HuH-7 (cell line): ENCODE measurements around the gene SRC.

ENCODE experiments used
- DNase-seq: peaks from one replicate; pipeline ENCODE4 v3.0.0; 2011; ENCODE audit warnings: low spot score

SRC gene

DNA sequence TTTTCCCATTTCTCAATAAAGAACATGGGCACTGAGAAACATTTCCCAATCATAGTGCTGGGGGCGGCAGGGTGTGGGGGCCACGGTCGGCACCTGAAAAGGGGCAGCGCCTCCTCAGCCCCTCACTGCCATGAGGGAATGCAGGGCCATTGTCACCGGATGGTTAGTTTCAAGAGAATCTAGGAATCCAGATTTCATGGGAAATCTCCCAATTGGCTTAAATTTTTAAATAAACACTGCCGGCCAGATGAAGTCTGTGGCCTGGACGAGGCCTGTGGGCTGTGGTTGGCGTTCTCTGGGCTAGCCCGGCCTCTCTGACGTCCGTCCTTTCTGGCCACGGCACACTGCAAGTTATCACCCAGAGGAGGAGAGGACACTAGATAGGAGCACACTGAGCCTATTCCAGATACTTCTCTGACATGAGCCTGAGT lies 30.9 kb upstream of the SRC start:
- DNase-seq = no peak

DNA sequence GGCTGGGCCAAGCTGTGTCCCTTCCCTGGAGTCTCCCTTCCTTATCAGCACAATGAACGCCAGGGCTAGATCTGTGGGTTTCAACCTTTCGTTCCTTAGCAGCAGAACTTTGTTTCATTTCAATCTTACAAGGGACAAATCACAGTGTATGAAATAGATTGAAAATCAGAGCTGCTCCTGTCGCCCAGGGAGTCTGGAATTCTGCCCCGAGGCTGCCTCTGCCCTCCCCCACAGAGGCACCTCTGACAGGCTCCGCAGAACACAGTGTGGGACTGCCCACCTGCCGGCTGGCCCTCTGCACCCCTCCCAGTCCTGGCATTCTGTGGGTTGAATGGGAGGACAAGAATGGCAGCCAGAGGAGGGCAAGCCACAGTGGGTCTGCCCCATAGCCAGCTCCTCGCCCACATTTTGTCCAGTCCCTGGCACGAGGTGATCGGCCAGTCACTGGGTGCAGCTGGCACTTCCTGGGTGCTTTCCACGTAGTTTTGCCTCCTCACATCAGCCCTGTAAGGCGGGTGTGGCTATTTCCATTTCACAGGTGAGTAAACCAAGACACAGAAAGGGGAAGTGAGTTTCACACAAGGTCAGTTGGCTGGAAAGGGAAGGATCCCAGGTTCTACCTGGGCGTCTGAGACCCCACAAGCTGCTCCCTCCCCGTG lies 30.4 kb upstream of the SRC start:
- DNase-seq = no peak

DNA sequence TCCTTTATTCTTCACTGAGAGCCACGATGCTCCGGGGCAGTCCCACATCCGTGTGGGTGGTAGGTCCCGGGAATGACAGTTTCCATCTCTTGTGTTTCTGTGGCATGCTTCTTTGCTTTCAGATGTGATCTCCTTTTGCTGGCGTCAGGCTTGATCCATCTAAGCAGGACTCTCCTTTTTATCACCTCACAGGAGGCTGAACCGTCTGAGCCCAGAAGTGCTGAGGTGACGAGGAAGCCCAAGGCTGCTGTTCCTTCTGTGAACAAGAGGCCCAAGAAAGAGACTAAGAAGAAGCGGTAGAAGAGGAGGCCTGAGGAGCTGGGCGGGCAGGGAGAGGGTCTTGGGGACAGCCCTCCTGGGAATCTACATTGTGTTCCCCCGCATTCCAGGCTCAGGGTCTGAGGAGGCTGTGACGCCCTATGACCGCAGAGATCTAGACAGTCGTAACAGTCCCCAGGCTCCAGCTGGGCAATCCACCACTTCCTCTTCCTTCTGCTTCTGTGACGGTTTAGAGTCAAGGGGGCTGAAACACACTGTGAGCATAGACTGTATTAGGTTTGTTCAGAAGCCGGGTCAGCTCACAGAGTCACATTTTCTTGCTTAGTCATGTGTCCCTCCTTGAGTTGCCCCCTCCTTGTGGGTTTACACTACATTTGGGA lies 29.7 kb upstream of the SRC start:
- no peak for DNase-seq

DNA sequence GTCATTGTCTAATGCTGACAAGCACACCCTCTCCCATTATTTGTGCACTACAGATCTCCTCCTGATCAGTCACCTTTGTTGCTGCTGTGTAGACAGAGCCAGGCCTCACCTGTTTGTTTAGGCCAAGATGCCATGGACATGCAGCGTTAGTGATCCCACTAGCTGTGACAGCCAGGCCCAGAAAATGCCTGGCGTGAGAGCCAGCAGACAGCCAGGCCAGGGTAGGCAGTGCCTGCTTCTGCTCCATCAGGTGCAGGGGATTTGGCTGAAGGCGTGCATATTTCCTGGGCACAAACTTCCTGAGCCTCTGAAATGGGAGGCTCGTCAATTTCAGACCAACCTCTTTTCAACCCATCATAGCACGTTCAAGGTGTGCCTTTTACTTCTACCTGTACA lies 29.2 kb upstream of the SRC start:
- no peak for DNase-seq

DNA sequence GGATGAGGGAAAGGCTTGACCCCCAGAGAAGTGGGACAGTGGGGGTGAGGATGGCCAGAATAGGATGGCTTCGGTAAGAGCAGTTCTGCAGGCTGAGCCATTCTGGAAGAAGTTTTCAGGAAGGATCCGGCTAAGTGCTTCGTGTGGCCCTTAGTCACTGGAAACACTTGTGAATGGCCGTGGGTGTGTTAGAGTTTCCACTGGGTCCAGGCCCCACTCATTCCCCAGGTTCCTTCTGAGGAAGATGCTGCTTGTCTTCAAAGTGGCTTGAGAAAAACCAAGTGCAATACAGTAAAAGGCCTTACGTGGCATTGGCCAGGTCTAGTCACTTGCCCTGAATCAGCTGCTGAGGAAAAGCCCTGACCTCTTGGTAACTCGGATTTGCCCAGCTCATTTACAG lies 28.6 kb upstream of the SRC start:
- DNase-seq = no peak

DNA sequence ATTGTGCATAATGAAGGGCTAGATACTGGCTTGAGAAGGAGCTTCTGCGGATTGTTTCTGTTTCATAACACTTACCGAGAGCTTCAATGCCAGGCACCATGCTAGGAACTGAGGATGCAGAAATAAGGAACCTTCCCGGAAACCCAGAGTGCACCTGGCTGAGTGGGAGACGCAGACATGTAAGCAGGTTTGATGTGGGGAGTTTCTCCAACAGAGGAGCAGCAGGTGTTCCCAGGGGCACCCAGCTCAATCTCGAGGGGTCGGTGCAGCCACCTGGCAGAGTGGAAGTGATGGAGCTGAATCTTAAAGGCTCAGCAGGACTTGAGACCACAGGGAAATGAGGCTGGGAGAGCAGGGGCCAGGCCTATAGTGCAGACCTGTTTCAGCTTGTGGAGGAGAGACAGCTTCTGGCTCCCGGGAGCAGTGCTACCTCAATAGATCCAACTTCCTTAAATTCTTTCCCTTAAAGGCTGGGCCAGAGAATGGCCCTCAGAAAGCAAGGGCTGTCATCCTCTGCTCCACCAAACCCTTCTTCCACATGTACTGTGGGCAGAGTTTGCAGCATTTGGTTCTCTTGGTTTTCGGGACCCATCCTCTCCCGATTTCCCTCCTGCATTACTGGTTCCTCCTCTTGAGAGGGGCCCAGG lies 27.8 kb upstream of the SRC start:
- DNase-seq = no peak

DNA sequence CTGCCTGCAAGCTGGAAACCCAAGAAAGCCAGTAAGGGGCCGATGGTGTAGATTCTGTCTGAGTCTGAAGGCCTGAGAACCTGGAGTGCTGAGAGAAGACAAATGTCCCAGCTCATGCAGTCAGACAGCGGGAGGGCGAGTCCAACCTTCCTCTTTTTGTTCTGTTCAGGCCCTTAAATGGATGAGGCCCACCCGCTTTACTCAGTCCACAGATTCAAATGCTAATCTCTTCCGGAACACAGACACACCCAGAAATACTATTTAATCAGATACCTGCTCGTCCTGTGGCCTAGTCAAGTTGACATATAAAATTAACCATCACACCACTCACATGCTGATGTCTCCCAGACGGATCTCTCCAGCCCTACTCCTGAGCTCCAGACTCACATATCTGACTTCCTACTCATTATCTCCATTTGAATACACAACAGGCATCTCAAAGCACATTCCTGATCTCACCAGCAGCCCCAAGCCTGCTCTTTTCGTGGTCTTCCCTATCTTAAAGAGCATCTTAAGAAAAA lies 26.7 kb upstream of the SRC start:
- no peak for DNase-seq

DNA sequence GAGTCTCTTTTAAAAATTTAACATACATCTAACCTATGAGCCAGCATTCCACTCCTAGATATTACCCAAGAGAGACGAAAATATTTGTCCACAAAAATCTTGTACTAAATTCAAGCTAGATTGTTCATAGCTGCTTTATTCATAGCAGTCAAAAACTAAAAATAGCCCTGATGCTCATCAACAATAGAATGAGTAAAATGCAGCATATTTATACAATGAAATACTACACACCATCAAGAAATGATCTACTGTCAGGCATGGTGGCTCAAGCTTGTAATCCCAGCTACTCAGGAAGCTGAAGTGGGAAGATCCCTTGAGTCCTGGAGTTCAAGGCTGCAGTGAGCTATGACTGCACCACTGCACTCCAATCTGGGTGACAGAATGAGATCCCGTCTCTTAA lies 22.0 kb upstream of the SRC start:
- DNase-seq = no peak

DNA sequence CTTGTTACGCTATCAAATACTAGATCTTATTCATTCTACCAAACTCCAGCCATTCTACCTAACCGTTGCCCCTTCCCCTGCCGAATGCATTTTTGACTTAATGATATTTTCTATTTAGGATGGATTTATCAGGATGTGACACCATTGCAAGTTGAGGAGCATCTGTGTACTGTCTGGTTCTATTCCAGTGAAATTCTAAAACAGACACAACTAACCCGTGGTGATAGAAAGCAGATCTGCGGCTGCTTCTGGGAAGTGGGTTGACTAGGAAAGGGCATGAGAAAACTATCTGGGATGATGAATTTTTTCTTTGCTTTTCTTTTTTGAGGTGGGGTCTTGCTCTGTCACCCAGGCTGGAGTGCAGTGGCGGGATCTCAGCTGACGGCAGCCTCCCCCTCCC lies 20.7 kb upstream of the SRC start:
- DNase-seq = no peak

DNA sequence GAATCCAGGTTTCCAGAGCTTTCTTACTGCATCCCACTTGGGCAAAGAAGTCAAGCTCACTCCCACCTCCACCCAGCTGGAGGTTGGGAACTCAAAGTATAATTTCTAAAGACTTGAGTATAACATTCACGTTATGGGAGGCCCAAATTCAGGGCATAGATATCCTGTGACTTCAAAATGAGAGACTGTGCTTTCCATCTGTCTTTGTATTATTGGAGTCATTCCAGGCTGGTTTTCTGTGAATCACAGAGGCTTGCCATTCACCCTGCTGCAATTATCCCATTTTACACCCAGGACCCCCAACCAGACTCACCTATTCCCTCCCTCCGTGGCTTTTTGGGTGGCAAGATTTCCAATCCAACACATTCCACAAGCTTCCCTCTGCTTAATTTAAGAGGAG lies 19.3 kb upstream of the SRC start:
- DNase-seq = no peak

DNA sequence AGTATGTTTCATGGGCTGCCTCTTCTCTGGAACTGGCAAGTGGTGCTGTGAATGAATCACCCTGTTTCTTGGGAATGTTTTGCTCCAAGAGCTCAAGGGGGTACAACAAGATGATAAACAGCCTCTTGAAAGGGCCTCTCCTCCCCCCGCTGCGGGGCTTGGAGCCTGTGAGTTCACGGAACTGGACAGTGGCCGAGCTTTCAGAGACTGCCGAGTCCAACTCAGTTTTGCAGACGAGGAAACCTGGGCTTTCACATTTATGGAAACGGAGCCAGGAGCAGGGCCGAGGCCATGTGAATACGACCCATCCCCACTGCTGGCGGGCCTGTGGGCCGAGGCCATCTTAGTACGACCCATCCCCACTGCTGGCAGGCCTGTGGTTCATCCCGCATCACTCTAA lies 18.2 kb upstream of the SRC start:
- no peak for DNase-seq

DNA sequence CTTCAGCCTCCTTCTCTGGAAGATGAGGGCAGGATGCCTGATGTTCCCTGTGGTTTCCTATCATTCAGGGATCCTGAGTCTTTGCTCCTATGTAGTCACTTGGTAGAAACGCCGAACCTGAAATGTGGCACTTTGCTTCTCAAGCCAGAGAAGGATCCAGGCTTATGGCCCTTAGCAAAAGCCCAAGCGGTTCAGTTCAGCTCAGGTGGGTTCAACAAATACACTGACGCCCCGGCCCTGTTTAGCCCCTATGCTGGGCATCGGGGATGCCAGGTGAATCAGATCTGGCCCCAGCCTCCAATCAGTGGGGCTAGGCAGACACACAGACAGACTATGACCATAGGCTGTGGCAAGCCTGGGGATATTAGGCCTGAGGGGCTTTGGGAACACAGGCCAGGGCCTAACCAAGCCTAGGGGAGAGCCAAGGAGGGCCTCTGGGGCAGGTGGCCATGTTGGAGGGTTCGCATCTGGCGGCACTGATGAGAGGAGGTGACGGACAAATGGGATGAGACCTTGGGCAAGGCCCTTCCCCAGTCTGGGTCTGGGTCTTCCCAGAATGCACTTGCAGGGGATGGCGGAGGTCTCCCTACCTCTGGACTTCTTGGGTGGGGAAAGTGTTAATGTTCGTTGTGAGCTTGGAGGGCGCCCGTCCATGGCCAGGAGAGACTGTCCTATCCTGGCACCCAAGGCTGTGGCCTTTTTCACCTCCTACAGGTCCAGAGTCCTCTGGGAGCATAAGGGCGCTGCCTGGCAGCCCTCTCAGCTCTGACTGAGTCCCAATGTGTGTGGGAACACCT lies 17.6 kb upstream of the SRC start:
- no peak for DNase-seq

DNA sequence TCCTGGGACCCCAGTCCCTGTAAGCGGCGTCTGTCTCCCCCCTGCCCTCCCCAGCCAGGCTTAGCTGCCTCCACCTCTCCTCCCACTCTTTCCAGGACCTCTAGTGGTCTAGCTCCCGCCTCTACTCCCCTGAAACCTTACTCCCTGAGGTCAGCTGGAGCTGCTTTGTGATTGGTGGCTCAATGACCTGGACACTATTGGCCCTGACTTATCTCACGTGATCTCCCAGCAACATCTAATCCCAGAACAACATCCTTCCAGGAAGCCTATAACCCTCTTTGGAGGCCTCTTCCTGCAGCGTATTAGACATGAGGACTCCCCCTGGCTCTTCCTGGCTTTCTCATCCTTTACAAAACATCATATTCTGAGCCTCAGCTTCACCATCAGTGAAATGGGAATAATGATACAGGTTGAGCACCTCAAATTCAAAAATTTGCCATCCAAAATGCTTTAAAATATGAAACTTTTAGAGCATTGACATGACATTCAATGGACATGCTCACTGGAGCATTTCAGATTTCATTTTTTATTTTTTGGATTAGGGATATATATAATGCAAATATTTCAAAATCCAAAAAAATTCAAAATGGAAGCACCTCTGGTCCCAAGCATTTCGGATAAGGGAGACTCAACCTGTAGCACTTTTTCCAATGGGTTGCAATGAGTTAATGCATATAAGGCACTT lies 16.3 kb upstream of the SRC start:
- DNase-seq = no peak

DNA sequence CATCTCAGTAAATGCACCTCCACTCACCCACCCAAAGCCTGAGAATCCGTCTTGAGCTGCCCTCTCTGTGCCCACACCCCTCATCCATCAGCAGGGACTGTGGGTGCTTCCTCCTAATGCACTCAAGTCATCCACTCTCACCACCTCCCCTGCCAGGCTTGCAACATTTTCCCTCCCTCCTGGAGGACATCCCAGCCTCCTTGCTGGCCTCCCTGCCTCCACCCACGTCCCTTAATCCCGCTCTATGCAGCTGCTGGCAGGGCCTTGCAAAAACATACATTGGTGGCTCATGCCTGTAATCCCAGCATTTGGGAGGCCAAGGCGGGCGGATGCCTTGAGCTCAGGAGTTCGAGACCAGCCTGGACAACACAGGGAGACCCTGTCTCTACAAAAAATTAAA lies 15.6 kb upstream of the SRC start:
- no peak for DNase-seq

DNA sequence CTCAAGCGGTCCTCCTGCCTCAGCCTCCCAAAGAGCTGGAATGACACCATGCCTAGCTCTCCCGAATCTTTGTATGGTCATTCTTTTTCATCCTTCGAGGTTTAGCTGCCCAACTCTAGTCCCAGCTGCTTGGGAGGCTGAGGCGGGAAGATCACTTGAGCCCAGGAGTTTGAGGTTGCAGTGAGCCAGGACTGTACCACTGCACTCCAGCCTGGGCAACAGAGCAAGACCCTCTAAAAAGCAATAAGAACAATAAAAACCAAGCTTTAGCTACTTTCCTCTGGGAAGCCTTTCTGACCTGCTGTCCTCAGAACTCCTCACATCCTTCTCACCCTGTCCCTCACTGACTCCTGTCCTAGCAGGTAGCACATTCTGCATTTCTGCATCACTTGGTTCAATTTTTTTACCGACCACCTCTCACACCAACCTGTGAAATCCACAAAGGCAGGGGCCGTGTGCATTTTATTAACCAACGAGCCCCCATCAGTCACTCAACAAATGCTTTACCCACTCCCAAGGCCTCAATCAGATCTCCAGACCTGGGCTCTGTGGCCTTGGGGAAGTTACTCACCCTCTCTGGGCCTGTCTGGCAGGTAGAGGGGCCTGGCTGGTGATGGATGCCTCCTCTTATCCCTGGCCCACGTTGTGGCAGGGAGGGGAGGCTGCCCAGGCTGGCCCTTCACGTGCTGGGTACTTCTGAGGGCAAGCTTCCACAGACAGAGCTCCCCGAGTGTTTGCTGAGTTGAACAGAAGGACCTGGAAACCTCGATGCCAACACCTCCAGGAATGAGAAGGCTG lies 14.7 kb upstream of the SRC start:
- DNase-seq = no peak

DNA sequence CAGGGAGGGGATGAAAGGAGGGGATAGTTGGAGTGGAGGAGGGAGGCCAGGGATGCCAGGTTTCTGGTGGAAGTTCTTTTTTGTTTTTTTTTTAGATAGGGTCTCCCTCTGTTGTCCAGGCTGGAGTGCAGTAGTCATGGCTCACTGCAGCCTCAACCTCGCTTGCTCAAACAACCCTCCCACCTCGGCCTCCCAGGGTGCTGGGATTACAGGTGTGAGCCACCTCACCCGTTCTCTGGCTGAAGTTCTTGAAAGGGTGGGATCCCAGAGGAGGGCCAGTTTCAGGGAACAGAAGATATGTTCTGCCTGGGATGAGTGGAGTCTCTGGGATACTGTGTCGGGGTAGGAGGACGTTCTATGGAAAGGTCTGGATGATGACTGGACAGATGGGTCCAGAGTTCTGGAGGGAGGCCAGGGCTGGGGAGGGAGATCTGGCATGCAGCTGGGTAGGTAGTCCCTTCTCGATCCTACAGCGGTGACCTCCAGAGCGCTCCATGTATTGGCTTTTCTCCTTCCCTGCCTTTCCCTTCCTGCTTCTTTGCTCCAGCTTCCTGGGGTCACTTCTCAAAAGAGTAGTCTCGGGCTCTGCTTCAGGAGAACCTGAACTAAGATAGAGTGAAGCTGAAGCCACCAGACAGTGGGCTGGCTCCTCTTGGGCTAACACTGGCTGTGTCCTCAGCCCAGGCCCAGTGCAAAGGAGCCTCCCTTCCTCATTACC lies 12.7 kb upstream of the SRC start:
- DNase-seq = no peak

DNA sequence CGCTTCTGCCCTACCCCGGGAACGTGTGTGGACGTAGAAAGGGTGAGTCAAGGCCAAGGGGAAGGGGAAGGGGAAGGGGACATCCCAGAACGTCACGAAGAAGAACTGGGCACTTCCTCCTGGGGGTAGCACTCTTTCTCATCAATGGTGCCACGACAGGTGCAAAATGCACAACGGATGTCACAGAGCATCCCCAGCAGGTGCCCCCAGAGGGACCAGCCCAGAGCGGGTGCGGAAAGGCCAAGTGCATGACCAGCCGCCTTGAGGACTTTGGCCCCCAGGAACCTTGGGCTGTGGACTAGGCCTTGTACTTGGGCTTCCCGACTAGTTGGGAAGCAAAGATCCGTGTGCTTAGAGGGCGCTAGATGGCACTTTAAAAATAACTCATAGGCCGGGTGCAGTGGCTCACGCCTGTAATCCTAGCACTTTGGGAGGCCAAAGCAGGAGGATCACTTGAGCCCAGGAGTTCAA lies 12.1 kb upstream of the SRC start:
- DNase-seq = no peak

DNA sequence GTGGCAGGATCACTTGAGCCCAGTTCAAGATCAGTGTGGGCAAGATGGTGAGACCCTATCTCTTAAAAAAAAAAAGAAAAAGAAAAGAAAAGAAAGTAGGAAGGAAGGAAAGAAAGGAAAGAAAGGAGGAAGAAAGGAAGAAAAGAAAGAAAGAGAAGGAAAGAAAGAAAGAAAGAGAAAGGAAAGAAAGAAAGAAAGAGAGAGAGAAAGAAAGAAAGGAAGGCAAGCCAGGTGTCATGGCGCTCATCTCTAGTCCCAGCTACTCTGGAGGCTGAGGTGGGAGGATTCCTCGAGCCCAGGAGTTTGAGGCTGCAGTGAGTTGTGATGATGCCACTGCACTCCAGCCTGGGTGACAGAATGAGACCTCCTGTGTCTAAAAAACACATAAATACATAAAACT lies 11.5 kb upstream of the SRC start:
- no peak for DNase-seq

DNA sequence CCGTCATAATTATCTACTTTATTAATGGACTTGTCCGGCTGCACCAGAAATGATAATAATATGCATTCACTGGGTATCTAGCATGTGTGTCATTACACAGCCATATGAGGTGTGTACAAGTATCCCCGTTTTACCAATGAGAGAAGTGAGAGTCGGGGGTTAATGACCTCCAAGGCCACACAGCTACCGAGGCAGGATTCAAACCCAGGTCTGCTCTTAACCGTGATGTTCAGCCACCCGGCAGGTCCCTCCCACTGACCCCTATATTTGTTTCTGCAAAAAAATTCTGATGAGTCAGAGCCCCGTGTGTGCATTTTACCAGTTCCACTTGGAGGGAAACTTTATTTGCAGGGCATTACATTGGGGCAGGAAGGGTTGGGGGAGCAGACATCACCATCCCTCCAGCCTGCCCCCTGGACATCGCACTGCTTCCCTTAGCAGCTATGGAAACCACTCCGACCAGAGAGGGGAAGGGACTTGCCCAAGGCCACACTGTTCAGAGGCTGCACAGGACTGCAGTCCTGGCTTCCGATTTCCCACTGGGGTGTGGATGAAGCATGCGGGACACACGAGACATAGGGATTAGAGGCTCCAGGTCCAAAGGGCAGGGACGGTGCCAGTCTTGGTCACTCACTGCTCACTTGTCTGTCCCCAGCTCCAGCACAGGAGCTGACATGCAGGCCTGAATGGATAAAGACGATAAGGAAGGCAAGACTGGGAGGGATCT lies 10.1 kb upstream of the SRC start:
- no peak for DNase-seq
